Brain pericyte (primary cell): Measurements from ENCODE around the gene INSR.
"Not testable (repeated sequence)": the region's sequence is repeated elsewhere in the genome, so short reads cannot be mapped to it uniquely, and the experiment has no call there.

ENCODE experiments used
- DNase-seq: peaks from one replicate; pipeline ENCODE4 v3.0.0-alpha.2; 2012; ENCODE audit warnings: low read depth, low spot score

The INSR gene

GRCh38 chr19:7098701-7099596, 195.3 kb downstream of the INSR start:
- peak; percentile 87 for DNase-seq

- no peak for DNase-seq
These were observed 196.1 kb downstream of the INSR start for GRCh38 chr19:7098096-7098495.

- DNase-seq = no peak
These were observed 205.2 kb downstream of the INSR start for GRCh38 chr19:7088999-7089398.

GRCh38 chr19:7083076-7083956, 210.9 kb downstream of the INSR start:
- DNase-seq = no peak

- no peak for DNase-seq
These were observed 216.2 kb downstream of the INSR start for GRCh38 chr19:7078008-7078407.

GRCh38 chr19:7076151-7076550, 218.1 kb downstream of the INSR start:
- DNase-seq = no peak

- DNase-seq = no peak
These were observed 219.4 kb downstream of the INSR start for GRCh38 chr19:7074705-7075282.

- DNase-seq = no peak
These were observed 221.7 kb downstream of the INSR start for GRCh38 chr19:7072541-7072940.

- no peak for DNase-seq
These were observed 224.3 kb downstream of the INSR start for GRCh38 chr19:7069904-7070226.

- DNase-seq = peak; percentile 90
These were observed 224.9 kb downstream of the INSR start, which contains the start of gene ZNF557 for GRCh38 chr19:7069042-7069903. Gene ZNF557, plus strand, starts transcription at chr19:7069703. Its CDS starts 5,372 bp downstream, at chr19:7075075.

- no peak for DNase-seq
These were observed 225.6 kb downstream of the INSR start for GRCh38 chr19:7068599-7068998.

- DNase-seq = no peak
These were observed 226.5 kb downstream of the INSR start for GRCh38 chr19:7067716-7068115.

GRCh38 chr19:7067122-7067521, 227.1 kb downstream of the INSR start:
- not testable (repeated sequence) for DNase-seq

GRCh38 chr19:7063764-7064418, 230.3 kb downstream of the INSR start:
- DNase-seq = no peak

- DNase-seq = no peak
These were observed 230.9 kb downstream of the INSR start for GRCh38 chr19:7063339-7063738.
